Measurements from ENCODE around the gene IFITM5. TPM values are rescaled to one million over a fixed set of nuclear protein-coding genes. Genes with fewer than 3 reads are reported as not detected.

The IFITM5 gene
- total and polyA plus RNA-seq, 9 of the 15 experiments (the other 6 are each of a cell fraction or from before 2014, with no cell fraction given): 0.19 TPM; not detected in 8

- TF ChIP-seq ZNF507 (tag; conservative IDR thresholded peaks at IDR 0.05): no peak
Observed at GRCh38 chr11:326592-326841, 27.2 kb upstream of the IFITM5 start (continued).

- peaks cover 51 to 56% of the 10 kb centered on the region in 2 experiments for H3K4me1 ChIP-seq (replicated peaks in 1 of 2; ENCODE audit: control insufficient read depth in 2 of 2, insufficient read depth in 2 of 2, low read length in 2 of 2)
- H3K27me3 ChIP-seq (ENCODE audit: control insufficient read depth in 2 of 2, insufficient read depth in 2 of 2, low read length in 2 of 2): no peaks in the 10 kb centered on the region
- CTCF ChIA-PET (ENCODE audit: low intra/inter-chr PET ratio): no interaction called here
- POLR2A ChIA-PET: interaction anchor here (0.6 to 1.6 kb wide), 3 partner anchors 9 to 23 kb away, joined by 3 to 5 read pairs (median 3); no protein-coding TSS in a partner anchor
- H3K4me2 ChIP-seq (ENCODE audit: insufficient read depth, low read length): peak overlapping the region; percentile 77; the same call in 1 of the 2 replicates
- ATAC-seq (peak; percentile 2), DNase-seq (ENCODE audit: extremely low read depth in 1 of 4, low spot score in 3 of 4) (peak in 1 of 4 experiments; percentile 3), FAIRE-seq (no peak)
- no TSS peak for BruUV-seq (replicated peaks)
- peak overlapping the region; percentile 61 to 93 for H3K9ac ChIP-seq (ENCODE audit: insufficient read depth in 1 of 2, low read depth in 2 of 2, low read length in 2 of 2)
- no peak for TF ChIP-seq SNRNP70 (optimal IDR thresholded peaks at IDR 0.05; ENCODE audit: low read depth, low read length)
- no peak for TF ChIP-seq ZNF512 (tag; IDR thresholded peaks at IDR 0.05)
- TF ChIP-seq STAG1 (CRISPR knock-in tag; IDR thresholded peaks at IDR 0.05; ENCODE audit: borderline replicate concordance): no peak
- no peak for TF ChIP-seq RBM25 (IDR thresholded peaks at IDR 0.05; ENCODE audit: low read depth, low read length, severe bottlenecking)
- TF ChIP-seq CREM (IDR thresholded peaks at IDR 0.05; ENCODE audit: low read depth): no peak
- TF ChIP-seq IRF9 (tag; IDR thresholded peaks at IDR 0.05): no peak
- no peak for TF ChIP-seq FOXA1 (IDR thresholded peaks at IDR 0.05; ENCODE audit: borderline replicate concordance)
- TF ChIP-seq HLTF (IDR thresholded peaks at IDR 0.05): no peak
- TF ChIP-seq CBFA2T3 (IDR thresholded peaks at IDR 0.05): no peak
- no peak for TF ChIP-seq CTBP1 (IDR thresholded peaks at IDR 0.05; ENCODE audit: borderline replicate concordance)
- no peak for TF ChIP-seq ZNF232 (CRISPR knock-in tag; IDR thresholded peaks at IDR 0.05)
- no peak for TF ChIP-seq PURB (CRISPR knock-in tag; IDR thresholded peaks at IDR 0.05; ENCODE audit: low read depth)
- TF ChIP-seq NBN (IDR thresholded peaks at IDR 0.05; ENCODE audit: low read depth): no peak
- no peaks in the 10 kb centered on the region for H3K36me3 ChIP-seq (ENCODE audit: control insufficient read depth, insufficient read depth, low read length)
- no peaks in the 10 kb centered on the region for H3K9me1 ChIP-seq (ENCODE audit: control insufficient read depth, insufficient read depth, low read length)
- H4K20me1 ChIP-seq (replicated peaks; ENCODE audit: control insufficient read depth, insufficient read depth, low read length): no peaks in the 10 kb centered on the region
- intact Hi-C loops (cut with micrococcal nuclease) (no loop called here), in situ Hi-C loops (cut with MboI) (no loop called here)
- peak overlapping the region; percentile 6; the same call in 1 of the 2 replicates for H2AFZ ChIP-seq (ENCODE audit: low read depth, low read length)
- H3K9me3 ChIP-seq (replicated peaks; ENCODE audit: control insufficient read depth, insufficient read depth, low read depth, low read length): no peaks in the 10 kb centered on the region
- 71% methylated on average over 29 of the region's 30 CpGs for WGBS (ENCODE audit: insufficient coverage, low coverage, missing lambda C conversion rate)
- peak overlapping the region; percentile 88 for H3K27ac ChIP-seq (ENCODE audit: extremely low read depth, low read depth, low read length)
- peaks cover 29% of the 10 kb centered on the region for H3K79me2 ChIP-seq (ENCODE audit: control insufficient read depth, insufficient read depth, low read length)
- H3K4me3 ChIP-seq: no peak overlapping the region; the same call in 1 of the 2 replicates
Observed at GRCh38 chr11:325796-326591, 26.7 kb upstream of the IFITM5 start.

All from K562 (cell line).